DOHH2 (cell line): ENCODE measurements around the gene SLC25A22.

Experiments
- EZH2phosphoT487 ChIP-seq: fragments of 200-600 bp; sonication (generic); IDR thresholded peaks from 2 replicates; pipeline ENCODE4 v1.6.1; 2017; ENCODE audit warnings: borderline replicate concordance, mild to moderate bottlenecking, antibody characterized with exemption, low read length, moderate library complexity, mixed read lengths
- TF ChIP-seq, protein P1 (sequence below): fragments of 200-600 bp; sonication (generic); IDR thresholded peaks from one replicate; pipeline ENCODE4 v1.5.1; 2014; ENCODE audit warnings: antibody characterized with exemption, mild to moderate bottlenecking, low read depth, low read length; ENCODE audit not compliant: poor library complexity, severe bottlenecking

DNA sequence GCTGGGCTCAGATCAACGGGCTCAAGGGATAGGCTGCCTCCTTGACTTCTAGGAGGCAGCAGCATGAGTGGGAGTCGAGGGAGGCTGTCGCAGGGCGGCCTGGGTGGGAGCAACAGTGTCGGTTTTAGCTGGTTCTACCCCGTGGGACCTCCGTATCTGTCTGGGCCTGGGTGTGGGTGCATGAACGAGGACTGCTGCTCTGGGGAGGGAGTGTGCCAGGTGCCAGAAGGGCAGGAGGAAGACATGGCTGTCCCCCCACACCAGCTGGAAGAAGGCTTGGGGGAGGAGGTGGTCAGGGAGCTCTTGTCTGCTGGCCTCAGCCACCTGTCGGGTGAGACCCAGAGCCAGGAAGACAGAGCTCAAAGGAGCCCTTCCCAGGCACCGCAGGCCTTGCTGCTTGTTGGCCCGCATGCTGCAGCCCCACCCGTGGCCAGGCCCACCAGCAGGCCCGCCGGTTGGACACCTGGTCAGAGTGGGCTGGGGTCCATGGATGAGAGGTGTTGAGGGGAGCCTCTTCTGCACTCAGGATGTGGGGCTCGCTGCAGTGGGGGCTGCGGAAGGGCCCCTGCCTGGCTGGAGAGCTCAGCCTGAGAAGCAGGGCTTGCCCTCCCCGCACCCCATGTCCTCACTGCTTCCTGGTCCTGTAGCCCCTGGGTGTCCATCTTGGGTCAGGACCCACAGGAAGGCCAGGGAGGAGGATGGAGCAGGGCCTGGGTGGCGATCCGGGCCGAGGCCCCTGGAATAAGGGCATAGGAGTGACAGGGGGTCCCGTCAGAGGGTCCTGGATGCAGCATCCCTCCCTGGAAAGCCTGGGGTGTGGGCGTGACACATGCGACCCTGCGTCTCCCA lies 11.6 kb downstream of the SLC25A22 start:
- TF ChIP-seq, protein P1, sequence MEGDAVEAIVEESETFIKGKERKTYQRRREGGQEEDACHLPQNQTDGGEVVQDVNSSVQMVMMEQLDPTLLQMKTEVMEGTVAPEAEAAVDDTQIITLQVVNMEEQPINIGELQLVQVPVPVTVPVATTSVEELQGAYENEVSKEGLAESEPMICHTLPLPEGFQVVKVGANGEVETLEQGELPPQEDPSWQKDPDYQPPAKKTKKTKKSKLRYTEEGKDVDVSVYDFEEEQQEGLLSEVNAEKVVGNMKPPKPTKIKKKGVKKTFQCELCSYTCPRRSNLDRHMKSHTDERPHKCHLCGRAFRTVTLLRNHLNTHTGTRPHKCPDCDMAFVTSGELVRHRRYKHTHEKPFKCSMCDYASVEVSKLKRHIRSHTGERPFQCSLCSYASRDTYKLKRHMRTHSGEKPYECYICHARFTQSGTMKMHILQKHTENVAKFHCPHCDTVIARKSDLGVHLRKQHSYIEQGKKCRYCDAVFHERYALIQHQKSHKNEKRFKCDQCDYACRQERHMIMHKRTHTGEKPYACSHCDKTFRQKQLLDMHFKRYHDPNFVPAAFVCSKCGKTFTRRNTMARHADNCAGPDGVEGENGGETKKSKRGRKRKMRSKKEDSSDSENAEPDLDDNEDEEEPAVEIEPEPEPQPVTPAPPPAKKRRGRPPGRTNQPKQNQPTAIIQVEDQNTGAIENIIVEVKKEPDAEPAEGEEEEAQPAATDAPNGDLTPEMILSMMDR: no peak
- no peak for TF ChIP-seq EZH2phosphoT487
